ENCODE results near the gene HSPA1L.

The HSPA1L gene

GRCh38 chr6:31861919-31862343 is 46.8 kb upstream of the HSPA1L start:
- Histone ChIP-seq H3K9ac (peak overlapping the region; percentile 30; the same call in 1 of the 2 replicates), H3K79me2 (ENCODE audit: insufficient read depth, low read depth) (no peaks in the 10 kb centered on the region), H3K4me3 (IDR thresholded peaks at IDR 0.05; ENCODE audit: insufficient read depth, low read depth, low read length) (no peak overlapping the region), H4K20me1 (ENCODE audit: insufficient read depth) (no peaks in the 10 kb centered on the region), H3K27me3 (ENCODE audit: insufficient read depth, low read depth) (no peaks in the 10 kb centered on the region), H3K27ac (no peak overlapping the region), H3K4me2 (peak overlapping the region; percentile 97), H2AFZ (ENCODE audit: low read depth) (peak overlapping the region; percentile 65; the same call in 1 of the 2 replicates), H3K36me3 (ENCODE audit: insufficient read depth) (no peaks in the 10 kb centered on the region), H3K4me1 (ENCODE audit: low read depth, poor library complexity, severe bottlenecking) (peaks cover 10% of the 10 kb centered on the region)
- no peak for TF ChIP-seq CTCF (conservative IDR thresholded peaks at IDR 0.05; ENCODE audit: low read depth, low read length)

- Histone ChIP-seq H4K20me1 (ENCODE audit: insufficient read depth) (no peaks in the 10 kb centered on the region), H3K79me2 (ENCODE audit: insufficient read depth, low read depth) (no peaks in the 10 kb centered on the region), H3K27ac (no peak overlapping the region), H3K9ac (no peak overlapping the region), H3K27me3 (ENCODE audit: insufficient read depth, low read depth) (no peaks in the 10 kb centered on the region), H3K36me3 (ENCODE audit: insufficient read depth) (no peaks in the 10 kb centered on the region), H3K4me3 (IDR thresholded peaks at IDR 0.05; ENCODE audit: insufficient read depth, low read depth, low read length) (no peak overlapping the region), H3K4me1 (ENCODE audit: low read depth, poor library complexity, severe bottlenecking) (peaks cover 10% of the 10 kb centered on the region), H3K4me2 (no peak overlapping the region; the same call in 1 of the 2 replicates), H2AFZ (ENCODE audit: low read depth) (no peak overlapping the region)
- no peak for TF ChIP-seq CTCF (conservative IDR thresholded peaks at IDR 0.05; ENCODE audit: low read depth, low read length)
Measured at GRCh38 chr6:31861150-31861549, 46.1 kb upstream of the HSPA1L start.

- H3K4me1 ChIP-seq (ENCODE audit: low read depth, poor library complexity, severe bottlenecking), result peaks cover 10% of the 10 kb centered on the region
- no peak overlapping the region for H3K4me2 ChIP-seq
- H3K36me3 ChIP-seq (ENCODE audit: insufficient read depth), result no peaks in the 10 kb centered on the region
- no peak overlapping the region for H3K4me3 ChIP-seq (IDR thresholded peaks at IDR 0.05; ENCODE audit: insufficient read depth, low read depth, low read length)
- H3K27me3 ChIP-seq (ENCODE audit: insufficient read depth, low read depth), result no peaks in the 10 kb centered on the region
- TF ChIP-seq CTCF (conservative IDR thresholded peaks at IDR 0.05; ENCODE audit: low read depth, low read length), result no peak
- H4K20me1 ChIP-seq (ENCODE audit: insufficient read depth), result no peaks in the 10 kb centered on the region
- no peak overlapping the region for H3K9ac ChIP-seq
- no peaks in the 10 kb centered on the region for H3K79me2 ChIP-seq (ENCODE audit: insufficient read depth, low read depth)
- H2AFZ ChIP-seq (ENCODE audit: low read depth), result no peak overlapping the region
- H3K27ac ChIP-seq, result no peak overlapping the region
Measured at GRCh38 chr6:31860349-31860748, 45.3 kb upstream of the HSPA1L start.

GRCh38 chr6:31859923-31860322 is 44.8 kb upstream of the HSPA1L start:
- Histone ChIP-seq H3K27ac (no peak overlapping the region), H3K27me3 (ENCODE audit: insufficient read depth, low read depth) (no peaks in the 10 kb centered on the region), H3K9ac (no peak overlapping the region), H2AFZ (ENCODE audit: low read depth) (no peak overlapping the region), H4K20me1 (ENCODE audit: insufficient read depth) (no peaks in the 10 kb centered on the region), H3K4me1 (ENCODE audit: low read depth, poor library complexity, severe bottlenecking) (peaks cover 10% of the 10 kb centered on the region), H3K79me2 (ENCODE audit: insufficient read depth, low read depth) (no peaks in the 10 kb centered on the region), H3K4me3 (IDR thresholded peaks at IDR 0.05; ENCODE audit: insufficient read depth, low read depth, low read length) (no peak overlapping the region), H3K36me3 (ENCODE audit: insufficient read depth) (no peaks in the 10 kb centered on the region), H3K4me2 (no peak overlapping the region)
- no peak for TF ChIP-seq CTCF (conservative IDR thresholded peaks at IDR 0.05; ENCODE audit: low read depth, low read length)

Measured in KMS-11 (cell line).